Smooth muscle cell (in vitro differentiated cells): ENCODE results near the gene GORASP1. TPM values are rescaled to one million over a fixed set of nuclear protein-coding genes. Genes with fewer than 3 reads are reported as not detected.

Experiments
- DNase-seq: peaks from one replicate; lab custom pipeline; 2025; ENCODE audit not compliant: unreplicated experiment; lab: John Stamatoyannopoulos, UW
- H2AFZ ChIP-seq: fragments of 200-600 bp; sonication (generic); 2 replicates; pipeline ENCODE4 v1.6.0; 2016; ENCODE audit warnings: antibody characterized with exemption, low read depth, mild to moderate bottlenecking
- H3F3A ChIP-seq: fragments of 200-600 bp; sonication (generic); 2 replicates; pipeline ENCODE4 v1.6.0; 2017; ENCODE audit warnings: antibody characterized with exemption, low read depth
- H3K27ac ChIP-seq: fragments of 200-600 bp; sonication (generic); 2 replicates; pipeline ENCODE4 v1.5.1; 2016; ENCODE audit warnings: low read depth, mild to moderate bottlenecking
- H3K27me3 ChIP-seq: fragments of 200-600 bp; sonication (generic); 2 replicates; pipeline ENCODE4 v1.6.1; 2016; ENCODE audit warnings: low read depth, mild to moderate bottlenecking
- H3K36me3 ChIP-seq: fragments of 200-600 bp; sonication (generic); 2 replicates; pipeline ENCODE4 v1.5.1; 2016; ENCODE audit warnings: low read depth
- H3K4me1 ChIP-seq: fragments of 200-600 bp; sonication (generic); 2 replicates; pipeline ENCODE4 v1.5.1; 2016; ENCODE audit warnings: low read depth
- H3K4me2 ChIP-seq: fragments of 200-600 bp; sonication (generic); 2 replicates; pipeline ENCODE4 v1.6.0; 2016; ENCODE audit warnings: mild to moderate bottlenecking
- H3K4me3 ChIP-seq: fragments of 200-600 bp; sonication (generic); 2 replicates; pipeline ENCODE4 v1.5.1; 2016; ENCODE audit warnings: mild to moderate bottlenecking
- H3K79me2 ChIP-seq: fragments of 200-600 bp; sonication (generic); 2 replicates; pipeline ENCODE4 v1.6.0; 2016; ENCODE audit warnings: low read depth, mild to moderate bottlenecking
- H3K9ac ChIP-seq: fragments of 200-600 bp; sonication (generic); 2 replicates; pipeline ENCODE4 v1.6.0; 2016; ENCODE audit warnings: low read depth
- H3K9me3 ChIP-seq: fragments of 200-600 bp; sonication (generic); replicated peaks from 2 replicates; pipeline ENCODE4 v1.5.1; 2016; ENCODE audit warnings: low read depth
- H4K20me1 ChIP-seq: fragments of 200-600 bp; sonication (generic); 2 replicates; pipeline ENCODE4 v1.6.0; 2016; ENCODE audit warnings: low read depth
- CTCF ChIP-seq: fragments of 200-600 bp; sonication (generic); IDR thresholded peaks from 2 replicates; pipeline ENCODE4 v1.5.1; 2017; ENCODE audit warnings: borderline replicate concordance, mild to moderate bottlenecking, antibody characterized with exemption; ENCODE audit not compliant: insufficient read depth, poor library complexity, severe bottlenecking
- WGBS: methylation state at CpG from one replicate; pipeline ENCODE4 v1.1.7; 2016; ENCODE audit warnings: low lambda C conversion rate; 5-methylcytosine and 5-hydroxymethylcytosine counted together
- polyA plus RNA-seq: library from polyadenylated mRNA; unstranded; fragments of >200 nt; fragmentation: Nextera tagmentation; extraction: Ambion mirVana; gene quantifications from 2 replicates; pipeline ENCODE4 v1.2.1, GENCODE V29; 2016
- total RNA-seq: library from RNA; depleted of rRNA; stranded (reverse); fragments of >200 nt; gene quantifications from 2 replicates; pipeline ENCODE4 v1.2.3, GENCODE V29; 2014

GORASP1 gene
- total and polyA plus RNA-seq, 2 experiments from 2014 or later = 29.5 to 41.6 TPM

- Histone ChIP-seq H2AFZ (no peak overlapping the region), H4K20me1 (peaks cover 61% of the 10 kb centered on the region), H3K9me3 (no peaks in the 10 kb centered on the region), H3K9ac (no peak overlapping the region), H3K4me2 (no peak overlapping the region), H3K79me2 (peaks cover 20% of the 10 kb centered on the region), H3K4me3 (no peak overlapping the region), H3F3A (no peaks in the 10 kb centered on the region), H3K36me3 (peaks cover 15% of the 10 kb centered on the region), H3K4me1 (no peaks in the 10 kb centered on the region), H3K27me3 (no peaks in the 10 kb centered on the region), H3K27ac (no peak overlapping the region)
- DNase-seq = no peak
- 94% methylated on average over 2 of the region's 2 CpGs for WGBS
- no peak for TF ChIP-seq CTCF
These were observed 7.5 kb downstream of the GORASP1 start for GRCh38 chr3:39099738-39100499.

- no peak overlapping the region for H3K4me3 ChIP-seq
- no peak for DNase-seq
- no peaks in the 10 kb centered on the region for H3K9me3 ChIP-seq
- 100% methylated on average over 1 of the region's 1 CpG for WGBS
- peaks cover 13% of the 10 kb centered on the region for H3K79me2 ChIP-seq
- H4K20me1 ChIP-seq = peaks cover 54% of the 10 kb centered on the region
- no peak overlapping the region for H3K27ac ChIP-seq
- peaks cover 15% of the 10 kb centered on the region for H3K36me3 ChIP-seq
- H3K4me1 ChIP-seq = no peaks in the 10 kb centered on the region
- no peak for TF ChIP-seq CTCF
- no peak overlapping the region for H3K9ac ChIP-seq
- H3K4me2 ChIP-seq = no peak overlapping the region
- no peak overlapping the region for H2AFZ ChIP-seq
- no peaks in the 10 kb centered on the region for H3F3A ChIP-seq
- H3K27me3 ChIP-seq = no peaks in the 10 kb centered on the region
These were observed 8.2 kb downstream of the GORASP1 start for GRCh38 chr3:39099242-39099641.

DNA sequence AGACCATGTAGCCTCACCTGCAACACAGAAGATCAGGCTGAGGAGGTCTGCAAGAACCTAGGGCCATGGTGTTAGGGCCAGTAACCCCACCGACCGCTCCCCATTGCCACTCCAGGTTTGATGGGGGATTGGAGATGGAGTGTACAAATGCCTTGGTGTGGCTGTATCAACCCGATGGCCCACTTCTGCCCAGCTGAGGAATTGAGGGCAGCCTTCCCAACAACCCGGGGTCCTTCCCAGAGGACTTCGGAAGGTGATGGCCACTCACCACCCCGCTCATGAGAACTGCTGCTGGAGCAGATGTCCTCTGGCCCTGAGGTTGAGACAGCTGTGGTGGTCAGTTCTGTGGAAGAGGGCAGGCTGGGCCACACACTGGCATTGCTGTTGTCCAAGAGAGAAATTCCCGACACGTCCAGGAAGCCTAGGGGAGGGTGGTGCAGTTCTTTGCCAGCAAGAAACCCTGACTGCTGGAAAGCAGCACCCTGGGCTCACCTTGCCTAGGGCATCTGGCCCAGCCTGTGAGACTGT lies 8.9 kb downstream of the GORASP1 start:
- no peak for DNase-seq
- TF ChIP-seq CTCF = no peak
- no peaks in the 10 kb centered on the region for H3K4me1 ChIP-seq
- no peak overlapping the region for H3K9ac ChIP-seq
- H3F3A ChIP-seq = no peaks in the 10 kb centered on the region
- peaks cover 47% of the 10 kb centered on the region for H4K20me1 ChIP-seq
- H3K27ac ChIP-seq = no peak overlapping the region
- no peaks in the 10 kb centered on the region for H3K9me3 ChIP-seq
- H3K4me3 ChIP-seq = no peak overlapping the region
- H3K36me3 ChIP-seq = peaks cover 15% of the 10 kb centered on the region
- no peak overlapping the region for H3K4me2 ChIP-seq
- peaks cover 6% of the 10 kb centered on the region for H3K79me2 ChIP-seq
- H3K27me3 ChIP-seq = no peaks in the 10 kb centered on the region
- WGBS = 94% methylated on average over 8 of the region's 8 CpGs
- H2AFZ ChIP-seq = no peak overlapping the region
